Neural progenitor cell (in vitro differentiated cells): Measurements from ENCODE around the gene TRABD2B. TPM values are rescaled to one million over a fixed set of nuclear protein-coding genes. Genes with fewer than 3 reads are reported as not detected.

Experiments used
- DNase-seq: peaks from one replicate; pipeline ENCODE4 v3.0.0-alpha.2; 2016; ENCODE audit warnings: low spot score
- H2AFZ ChIP-seq: fragments of 200-600 bp; sonication (generic); replicated peaks from 2 replicates; pipeline ENCODE4 v1.6.1; 2016; ENCODE audit warnings: antibody characterized with exemption
- H3F3A ChIP-seq: fragments of 200-600 bp; sonication (generic); 2 replicates; pipeline ENCODE4 v1.6.1; 2016; ENCODE audit warnings: antibody characterized with exemption, low read depth
- H3K27ac ChIP-seq: fragments of 200-600 bp; sonication (generic); 2 replicates; pipeline ENCODE4 v1.5.1; 2016; ENCODE audit warnings: mild to moderate bottlenecking
- H3K27me3 ChIP-seq: fragments of 200-600 bp; sonication (generic); 2 replicates; pipeline ENCODE4 v1.6.1; 2016; ENCODE audit warnings: mild to moderate bottlenecking, moderate library complexity
- H3K36me3 ChIP-seq: fragments of 200-600 bp; sonication (generic); 2 replicates; pipeline ENCODE4 v1.5.1; 2016
- H3K4me1 ChIP-seq: fragments of 200-600 bp; sonication (generic); 2 replicates; pipeline ENCODE4 v1.6.1; 2016; ENCODE audit warnings: mixed run types
- H3K4me2 ChIP-seq: fragments of 200-600 bp; sonication (generic); 2 replicates; pipeline ENCODE4 v1.6.1; 2016
- H3K4me3 ChIP-seq: fragments of 200-600 bp; sonication (generic); 2 replicates; pipeline ENCODE4 v1.5.1; 2016
- H3K79me2 ChIP-seq: fragments of 200-600 bp; sonication (generic); 2 replicates; pipeline ENCODE4 v1.6.1; 2016; ENCODE audit warnings: low read depth
- H3K9ac ChIP-seq: fragments of 200-600 bp; sonication (generic); 2 replicates; pipeline ENCODE4 v1.6.1; 2016
- H3K9me3 ChIP-seq: fragments of 200-600 bp; sonication (generic); 2 replicates; pipeline ENCODE4 v1.5.1; 2016; ENCODE audit warnings: low read depth
- H4K20me1 ChIP-seq: fragments of 200-600 bp; sonication (generic); 2 replicates; pipeline ENCODE4 v1.6.1; 2016; ENCODE audit warnings: low read depth
- H3K27ac Mint-ChIP-seq: 3 replicates; pipeline ENCODE4 v1.8.0; 2021; ENCODE audit warnings: mixed read lengths
- H3K27me3 Mint-ChIP-seq: 2 replicates; pipeline ENCODE4 v1.8.0; 2022; ENCODE audit warnings: low read depth, mild to moderate bottlenecking, inconsistent platforms, moderate library complexity, mixed read lengths; ENCODE audit not compliant: insufficient read depth
- H3K36me3 Mint-ChIP-seq: 3 replicates; pipeline ENCODE4 v1.8.0; 2021; ENCODE audit warnings: mixed read lengths
- H3K4me1 Mint-ChIP-seq: 3 replicates; pipeline ENCODE4 v1.8.0; 2021; ENCODE audit warnings: mixed read lengths
- H3K4me3 Mint-ChIP-seq: 3 replicates; pipeline ENCODE4 v1.8.0; 2021; ENCODE audit warnings: mild to moderate bottlenecking, moderate library complexity, mixed read lengths
- H3K9me3 Mint-ChIP-seq: 3 replicates; pipeline ENCODE4 v1.8.0; 2020; ENCODE audit warnings: mixed read lengths
- EZH2 ChIP-seq: fragments of 200-600 bp; sonication (generic); IDR thresholded peaks from 2 replicates; pipeline ENCODE4 v1.6.1; 2017; ENCODE audit warnings: antibody characterized with exemption, mild to moderate bottlenecking, moderate library complexity
- EZH2phosphoT487 ChIP-seq: fragments of 200-600 bp; sonication (generic); IDR thresholded peaks from 2 replicates; pipeline ENCODE4 v1.6.1; 2017; ENCODE audit warnings: antibody characterized with exemption
- total RNA-seq: library from RNA; depleted of rRNA; stranded (reverse); fragments of >200 nt; gene quantifications from 2 replicates; pipeline ENCODE4 v1.2.3, GENCODE V29; 2015; ENCODE audit warnings: low replicate concordance
- TF ChIP-seq, protein P1 (sequence below): fragments of 200-600 bp; sonication (generic); IDR thresholded peaks from 2 replicates; pipeline ENCODE4 v1.5.1; 2017; ENCODE audit warnings: antibody characterized with exemption, mild to moderate bottlenecking

TRABD2B gene
- total RNA-seq, 1 donor from 2014 or later: 0.09 TPM

DNA sequence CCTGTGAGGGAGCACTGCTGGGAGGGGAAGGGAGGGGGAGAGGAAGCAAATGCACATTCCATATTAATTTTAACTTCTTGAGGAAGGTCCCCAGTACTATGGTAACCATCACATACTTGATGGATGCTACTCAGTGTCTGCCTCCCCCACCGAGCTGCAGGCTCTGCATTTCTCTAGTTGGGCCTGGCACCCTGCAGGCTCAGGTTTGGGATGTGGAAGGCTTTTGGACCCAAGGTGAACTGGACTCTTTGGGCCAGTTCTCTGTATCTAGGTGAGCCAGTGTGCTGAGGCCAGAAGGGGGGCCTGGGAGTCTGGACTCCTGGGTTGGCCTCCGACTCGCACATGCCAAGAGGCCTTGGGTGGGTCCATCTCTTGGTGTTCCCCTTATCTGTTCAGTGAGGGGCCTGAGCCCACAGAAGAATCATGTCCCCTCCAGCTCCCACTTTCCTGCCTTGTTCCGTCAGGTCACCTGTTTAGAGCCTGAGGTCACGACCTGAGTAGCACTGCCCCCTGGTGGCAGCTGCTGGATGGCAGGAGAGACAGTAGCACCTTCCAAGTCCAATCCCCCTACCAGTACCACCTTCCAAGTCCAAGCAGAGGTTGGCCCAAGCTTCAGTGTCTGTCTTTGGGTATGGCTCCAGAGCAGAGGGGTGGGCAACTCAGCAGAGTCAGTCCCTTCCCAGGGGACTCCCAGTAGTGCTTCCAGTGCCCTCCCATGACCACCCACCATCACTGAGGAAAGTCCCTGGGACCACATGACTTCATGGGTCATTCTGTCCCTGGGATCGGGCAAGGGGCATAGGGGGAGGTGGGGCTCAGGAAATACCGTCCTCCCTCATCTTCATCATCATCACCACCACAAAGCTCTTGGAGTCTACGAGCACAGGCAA is 241.8 kb downstream of the TRABD2B start:
- no peaks in the 10 kb centered on the region for H3K36me3 Mint-ChIP-seq

DNA sequence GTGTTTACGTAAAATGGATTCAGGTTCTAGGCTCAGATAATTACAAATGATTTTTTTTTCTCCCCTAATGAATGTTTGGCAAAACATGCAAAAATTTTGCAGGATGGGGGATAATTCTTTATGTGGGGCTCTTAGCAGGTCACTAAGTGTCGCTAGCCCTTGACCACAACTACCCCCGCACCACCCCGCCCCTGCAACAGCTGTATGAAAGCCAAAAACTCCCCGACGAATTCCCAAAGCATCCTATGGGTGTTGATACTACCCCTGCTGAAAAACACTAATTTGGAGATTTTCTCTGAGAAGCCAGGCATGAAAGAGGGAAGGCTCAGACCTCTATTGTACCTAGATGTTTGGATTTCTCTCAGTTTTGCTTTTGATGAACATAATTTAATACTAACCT is 243.0 kb downstream of the TRABD2B start:
- H3K36me3 Mint-ChIP-seq: no peaks in the 10 kb centered on the region
- H2AFZ ChIP-seq: no peak overlapping the region
- no peaks in the 10 kb centered on the region for H3K79me2 ChIP-seq
- peaks cover 12% of the 10 kb centered on the region for H3K27me3 Mint-ChIP-seq
- no peak overlapping the region for H3K27ac ChIP-seq
- H3K4me1 Mint-ChIP-seq: peaks cover 12% of the 10 kb centered on the region
- H3K9ac ChIP-seq: no peak overlapping the region
- no peak overlapping the region for H3K4me3 ChIP-seq
- no peak overlapping the region for H3K27ac Mint-ChIP-seq
- no peaks in the 10 kb centered on the region for H3F3A ChIP-seq
- no peaks in the 10 kb centered on the region for H3K9me3 Mint-ChIP-seq
- TF ChIP-seq EZH2 (no peak), EZH2phosphoT487 (no peak)
- TF ChIP-seq, protein P1, sequence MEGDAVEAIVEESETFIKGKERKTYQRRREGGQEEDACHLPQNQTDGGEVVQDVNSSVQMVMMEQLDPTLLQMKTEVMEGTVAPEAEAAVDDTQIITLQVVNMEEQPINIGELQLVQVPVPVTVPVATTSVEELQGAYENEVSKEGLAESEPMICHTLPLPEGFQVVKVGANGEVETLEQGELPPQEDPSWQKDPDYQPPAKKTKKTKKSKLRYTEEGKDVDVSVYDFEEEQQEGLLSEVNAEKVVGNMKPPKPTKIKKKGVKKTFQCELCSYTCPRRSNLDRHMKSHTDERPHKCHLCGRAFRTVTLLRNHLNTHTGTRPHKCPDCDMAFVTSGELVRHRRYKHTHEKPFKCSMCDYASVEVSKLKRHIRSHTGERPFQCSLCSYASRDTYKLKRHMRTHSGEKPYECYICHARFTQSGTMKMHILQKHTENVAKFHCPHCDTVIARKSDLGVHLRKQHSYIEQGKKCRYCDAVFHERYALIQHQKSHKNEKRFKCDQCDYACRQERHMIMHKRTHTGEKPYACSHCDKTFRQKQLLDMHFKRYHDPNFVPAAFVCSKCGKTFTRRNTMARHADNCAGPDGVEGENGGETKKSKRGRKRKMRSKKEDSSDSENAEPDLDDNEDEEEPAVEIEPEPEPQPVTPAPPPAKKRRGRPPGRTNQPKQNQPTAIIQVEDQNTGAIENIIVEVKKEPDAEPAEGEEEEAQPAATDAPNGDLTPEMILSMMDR: no peak
- no peak overlapping the region for H3K4me2 ChIP-seq
- H3K9me3 ChIP-seq: no peaks in the 10 kb centered on the region
- H3K27me3 ChIP-seq: no peaks in the 10 kb centered on the region
- H3K36me3 ChIP-seq: no peaks in the 10 kb centered on the region
- no peaks in the 10 kb centered on the region for H4K20me1 ChIP-seq
- H3K4me3 Mint-ChIP-seq: no peak overlapping the region
- DNase-seq: no peak
- no peaks in the 10 kb centered on the region for H3K4me1 ChIP-seq

More for the DNA sequence above, 241.8 kb downstream of the TRABD2B start:
- Histone ChIP-seq H3K9me3 (no peaks in the 10 kb centered on the region), H2AFZ (no peak overlapping the region), H4K20me1 (no peaks in the 10 kb centered on the region), H3K4me1 (no peaks in the 10 kb centered on the region), H3K36me3 (no peaks in the 10 kb centered on the region), H3K4me3 (no peak overlapping the region), H3K27ac (no peak overlapping the region), H3K4me2 (no peak overlapping the region), H3K79me2 (no peaks in the 10 kb centered on the region), H3F3A (no peaks in the 10 kb centered on the region), H3K9ac (no peak overlapping the region), H3K27me3 (no peaks in the 10 kb centered on the region)
- no peak overlapping the region for H3K4me3 Mint-ChIP-seq
- no peak for TF ChIP-seq EZH2phosphoT487
- TF ChIP-seq, protein P1: peak; percentile 77
- H3K9me3 Mint-ChIP-seq: no peaks in the 10 kb centered on the region
- H3K27ac Mint-ChIP-seq: no peak overlapping the region
- peaks cover 12% of the 10 kb centered on the region for H3K27me3 Mint-ChIP-seq
- peaks cover 12% of the 10 kb centered on the region for H3K4me1 Mint-ChIP-seq
- DNase-seq: peak; percentile 60

DNA sequence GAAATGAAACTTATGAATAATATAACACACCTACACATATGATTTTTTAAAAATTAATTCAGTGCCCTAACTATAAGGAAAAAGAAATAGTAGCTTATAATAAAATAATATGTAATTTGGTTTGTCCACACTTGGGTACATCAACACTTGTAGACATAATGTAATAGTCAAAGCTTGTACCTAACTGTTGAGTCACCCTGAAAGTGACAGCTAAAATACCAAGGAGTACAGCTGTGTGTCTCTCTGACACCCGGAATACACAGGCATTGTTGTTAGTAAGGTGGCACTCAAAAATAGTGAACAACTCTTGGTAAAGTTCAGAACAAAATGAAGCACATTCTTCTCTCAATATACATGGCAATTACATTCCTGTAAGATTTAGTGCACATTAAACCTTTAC is 243.4 kb downstream of the TRABD2B start:
- no peak for DNase-seq
- no peaks in the 10 kb centered on the region for H3K79me2 ChIP-seq
- H3F3A ChIP-seq: no peaks in the 10 kb centered on the region
- H4K20me1 ChIP-seq: no peaks in the 10 kb centered on the region
- H3K27ac ChIP-seq: no peak overlapping the region
- H3K9ac ChIP-seq: no peak overlapping the region
- Mint-ChIP-seq H3K27me3 (peaks cover 12% of the 10 kb centered on the region), H3K4me1 (peaks cover 12% of the 10 kb centered on the region), H3K4me3 (no peak overlapping the region), H3K9me3 (no peaks in the 10 kb centered on the region), H3K36me3 (no peaks in the 10 kb centered on the region), H3K27ac (no peak overlapping the region)
- H3K4me1 ChIP-seq: no peaks in the 10 kb centered on the region
- no peaks in the 10 kb centered on the region for H3K36me3 ChIP-seq
- H3K27me3 ChIP-seq: no peaks in the 10 kb centered on the region
- H3K4me3 ChIP-seq: no peak overlapping the region
- H3K4me2 ChIP-seq: no peak overlapping the region
- H2AFZ ChIP-seq: no peak overlapping the region
- TF ChIP-seq EZH2: no peak
- TF ChIP-seq, protein P1: no peak
- no peak for TF ChIP-seq EZH2phosphoT487
- no peaks in the 10 kb centered on the region for H3K9me3 ChIP-seq
